Testis (tissue), 3 donors: ENCODE data around the gene RHBDL2. TPM values are rescaled to one million over a fixed set of nuclear protein-coding genes. Genes with fewer than 3 reads are reported as not detected.
"Not testable (repeated sequence)": the region's sequence is repeated elsewhere in the genome, so short reads cannot be mapped to it uniquely, and the experiment has no call there.

Experiments used
- DNase-seq: peaks from one replicate; pipeline ENCODE4 v3.0.0-alpha.2; 2019
- H3K27ac ChIP-seq, 2 donors: fragments of 200-600 bp; sonication (generic); one replicate each; pipeline ENCODE4 v1.5.1; 2019
- H3K27me3 ChIP-seq: fragments of 200-600 bp; sonication (generic); one replicate; pipeline ENCODE4 v1.5.1; 2019
- H3K36me3 ChIP-seq: fragments of 200-600 bp; sonication (generic); one replicate; pipeline ENCODE4 v1.5.1; 2017; ENCODE audit warnings: low read depth; ENCODE audit errors: missing control alignments
- H3K4me1 ChIP-seq: fragments of 200-600 bp; sonication (generic); one replicate; pipeline ENCODE4 v1.5.1; 2019
- H3K4me3 ChIP-seq, 2 donors: fragments of 200-600 bp; sonication (generic); one replicate each; pipeline ENCODE4 v1.5.1; 2017 to 2019
- H3K9me3 ChIP-seq: fragments of 200-600 bp; sonication (generic); one replicate; pipeline ENCODE4 v1.5.1; 2017
- POLR2A ChIP-seq: fragments of 450-650 bp; IDR thresholded peaks from one replicate; pipeline ENCODE4 v1.6.1; 2017; ENCODE audit warnings: antibody characterized with exemption, mild to moderate bottlenecking, moderate library complexity
- WGBS, 2 donors: methylation state at CpG; one replicate each; pipeline ENCODE4 v1.1.5; 2018; 5-methylcytosine and 5-hydroxymethylcytosine counted together
- intact Hi-C: fragments of 100-400 bp; cut with DNase I; formaldehyde crosslinking; loops from one replicate; pipeline ENCODE4 v1.15.1; 2023; ENCODE audit warnings: low total_unique reads
- polyA plus RNA-seq: library from polyadenylated mRNA; stranded (reverse); fragments of 350-450 nt; fragmentation: Illumina TruSeq; extraction: RNeasy Lipid Tissue Mini Kit (QIAGEN cat#74804); gene quantifications from one replicate; pipeline ENCODE4 v1.2.3, GENCODE V29; 2014; ENCODE audit warnings: low read depth, low replicate concordance; ENCODE audit not compliant: insufficient read depth
- total RNA-seq, 2 donors: library from RNA; depleted of rRNA; stranded (reverse); fragments of >200 nt; gene quantifications; one replicate each; pipeline ENCODE4 v1.2.3, GENCODE V29; 2016
- TF ChIP-seq, protein P1 (sequence below), 3 experiments: fragments of 450-650 bp in 2 of 3; fragments of 200-600 bp in 1 of 3; sonication (generic) in 1 of 3; IDR thresholded peaks; one replicate each; pipeline ENCODE4 v1.5.1; 2016 to 2019; ENCODE audit warnings: antibody characterized with exemption in 3 of 3, mild to moderate bottlenecking in 2 of 3, moderate library complexity in 1 of 3

Gene RHBDL2
- total and polyA plus RNA-seq, 3 donors from 2014 or later = 10.8 to 16.5 (median 15.1) TPM

- intact Hi-C loops = no loop called here
- no peak overlapping the region for H3K27ac ChIP-seq
- TF ChIP-seq POLR2A = no peak
- TF ChIP-seq, protein P1, sequence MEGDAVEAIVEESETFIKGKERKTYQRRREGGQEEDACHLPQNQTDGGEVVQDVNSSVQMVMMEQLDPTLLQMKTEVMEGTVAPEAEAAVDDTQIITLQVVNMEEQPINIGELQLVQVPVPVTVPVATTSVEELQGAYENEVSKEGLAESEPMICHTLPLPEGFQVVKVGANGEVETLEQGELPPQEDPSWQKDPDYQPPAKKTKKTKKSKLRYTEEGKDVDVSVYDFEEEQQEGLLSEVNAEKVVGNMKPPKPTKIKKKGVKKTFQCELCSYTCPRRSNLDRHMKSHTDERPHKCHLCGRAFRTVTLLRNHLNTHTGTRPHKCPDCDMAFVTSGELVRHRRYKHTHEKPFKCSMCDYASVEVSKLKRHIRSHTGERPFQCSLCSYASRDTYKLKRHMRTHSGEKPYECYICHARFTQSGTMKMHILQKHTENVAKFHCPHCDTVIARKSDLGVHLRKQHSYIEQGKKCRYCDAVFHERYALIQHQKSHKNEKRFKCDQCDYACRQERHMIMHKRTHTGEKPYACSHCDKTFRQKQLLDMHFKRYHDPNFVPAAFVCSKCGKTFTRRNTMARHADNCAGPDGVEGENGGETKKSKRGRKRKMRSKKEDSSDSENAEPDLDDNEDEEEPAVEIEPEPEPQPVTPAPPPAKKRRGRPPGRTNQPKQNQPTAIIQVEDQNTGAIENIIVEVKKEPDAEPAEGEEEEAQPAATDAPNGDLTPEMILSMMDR (IDR thresholded peaks at IDR 0.05) = no peak
- H3K4me3 ChIP-seq = no peak overlapping the region
- H3K36me3 ChIP-seq = no peaks in the 10 kb centered on the region
- H3K4me1 ChIP-seq = no peaks in the 10 kb centered on the region
- no peaks in the 10 kb centered on the region for H3K27me3 ChIP-seq
- H3K9me3 ChIP-seq = no peaks in the 10 kb centered on the region
- 63 to 69% methylated on average over 13 of the region's 13 CpGs for WGBS, 2 donors
- peak; percentile 80 for DNase-seq
Observed at GRCh38 chr1:38973659-38974437, 32.2 kb upstream of the RHBDL2 start.

DNA sequence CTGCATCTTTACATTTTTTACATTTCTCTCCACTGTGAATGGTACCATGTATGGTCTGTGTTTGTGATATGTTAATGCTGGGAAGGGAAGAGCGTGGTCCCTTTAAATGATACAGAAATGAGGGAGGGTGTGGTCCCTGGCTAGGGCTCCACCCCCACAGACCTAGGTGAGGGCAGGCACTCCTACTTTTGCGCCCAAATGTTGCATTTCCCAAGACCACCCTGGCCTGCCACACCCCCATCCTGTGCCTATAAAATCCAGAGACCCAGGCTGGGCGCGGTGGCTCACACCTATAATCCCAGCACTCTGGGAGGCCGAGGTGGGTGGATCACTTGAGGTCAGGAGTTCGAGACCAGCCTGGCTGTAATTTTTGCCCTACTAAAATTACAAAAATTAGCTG is 31.5 kb upstream of the RHBDL2 start:
- WGBS, 2 donors = 49 to 63% methylated on average over 4 to 6 of the region's 6 CpGs
- H3K27me3 ChIP-seq, H3K4me1 ChIP-seq, H3K9me3 ChIP-seq, H3K4me3 ChIP-seq, H3K36me3 ChIP-seq, DNase-seq, H3K27ac ChIP-seq, intact Hi-C loops: not testable (repeated sequence)

DNA sequence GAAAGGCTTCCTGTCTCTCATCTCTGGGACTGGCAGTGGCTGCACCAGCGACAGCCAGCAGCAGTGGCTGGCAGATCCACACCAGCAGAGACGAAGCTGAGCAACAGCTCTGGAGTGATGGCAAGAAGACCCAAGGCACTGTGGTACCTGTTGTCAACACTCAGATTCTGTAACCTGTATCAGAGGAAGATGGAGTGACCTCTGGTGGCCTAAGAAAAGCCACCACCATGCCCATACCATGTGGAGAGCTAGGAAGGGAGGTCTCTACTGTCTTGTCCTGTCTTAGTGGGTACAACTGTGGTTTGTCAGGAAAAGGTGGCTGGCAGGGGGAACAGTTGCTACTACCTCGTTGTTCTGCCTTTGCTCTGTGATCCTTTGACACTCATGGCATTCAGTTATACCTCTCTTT is 22.5 kb upstream of the RHBDL2 start:
- intact Hi-C loops = no loop called here
- no peaks in the 10 kb centered on the region for H3K9me3 ChIP-seq
- DNase-seq = no peak
- H3K4me1 ChIP-seq = no peaks in the 10 kb centered on the region
- no peaks in the 10 kb centered on the region for H3K36me3 ChIP-seq
- no peak overlapping the region for H3K4me3 ChIP-seq
- TF ChIP-seq POLR2A = no peak
- TF ChIP-seq, protein P1 (IDR thresholded peaks at IDR 0.05) = no peak
- H3K27ac ChIP-seq = no peak overlapping the region
- H3K27me3 ChIP-seq = no peaks in the 10 kb centered on the region
- WGBS, 2 donors = 74 to 77% methylated on average over 3 of the region's 3 CpGs

DNA sequence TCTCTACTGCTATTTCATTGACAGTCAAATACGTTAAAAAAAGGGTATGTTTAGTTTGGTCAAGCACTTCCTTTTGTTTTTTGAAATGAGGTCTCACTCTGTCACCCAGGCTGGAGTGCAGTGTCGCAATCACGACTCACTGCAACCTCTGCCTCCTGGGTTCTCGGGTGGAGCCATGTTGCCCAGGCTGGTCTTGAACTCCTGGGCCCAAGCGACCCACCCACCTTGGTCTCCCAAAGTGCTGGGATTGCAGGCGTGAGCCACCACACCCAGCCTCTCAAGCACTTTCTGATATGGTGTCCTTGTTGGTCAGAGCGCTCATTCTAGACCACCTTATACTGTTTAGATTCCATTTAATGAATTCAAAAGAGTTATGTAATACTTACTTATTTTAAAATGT is 20.9 kb upstream of the RHBDL2 start:
- Histone ChIP-seq H3K9me3 (no peaks in the 10 kb centered on the region), H3K27ac (no peak overlapping the region), H3K4me1 (no peaks in the 10 kb centered on the region), H3K36me3 (no peaks in the 10 kb centered on the region), H3K27me3 (no peaks in the 10 kb centered on the region), H3K4me3 (no peak overlapping the region)
- no peak for DNase-seq
- 92 to 94% methylated on average over 7 of the region's 7 CpGs for WGBS, 2 donors
- TF ChIP-seq POLR2A = no peak
- TF ChIP-seq, protein P1 (IDR thresholded peaks at IDR 0.05) = no peak
- intact Hi-C loops = no loop called here

DNA sequence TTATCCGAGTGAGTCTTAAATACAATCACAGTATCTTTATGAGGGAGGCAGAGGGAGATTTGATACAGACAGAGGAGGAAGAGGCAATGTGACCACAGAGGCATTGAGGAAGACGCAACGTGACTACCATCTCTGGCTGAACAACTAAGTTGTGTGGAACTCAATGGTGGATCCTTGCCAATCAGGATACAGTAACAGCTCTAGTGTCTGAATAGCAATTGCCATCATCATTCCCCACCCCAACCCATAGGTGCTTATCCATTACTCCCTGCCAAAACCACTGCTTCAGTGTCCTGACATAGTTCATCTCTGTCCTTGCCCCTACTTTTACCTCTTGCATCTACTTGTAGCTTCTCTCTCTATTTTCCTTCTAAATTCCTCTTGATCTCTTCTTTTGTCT is 20.5 kb upstream of the RHBDL2 start:
- H3K36me3 ChIP-seq = no peaks in the 10 kb centered on the region
- DNase-seq = no peak
- H3K27me3 ChIP-seq = no peaks in the 10 kb centered on the region
- no peaks in the 10 kb centered on the region for H3K9me3 ChIP-seq
- no peak overlapping the region for H3K4me3 ChIP-seq
- 51 to 68% methylated on average over 3 of the region's 3 CpGs for WGBS, 2 donors
- no peak overlapping the region for H3K27ac ChIP-seq
- TF ChIP-seq POLR2A = no peak
- TF ChIP-seq, protein P1 (IDR thresholded peaks at IDR 0.05) = no peak
- intact Hi-C loops = no loop called here
- H3K4me1 ChIP-seq = no peaks in the 10 kb centered on the region
